Ishikawa (cell line): ENCODE measurements around the gene CACNA1C.

Source experiments
- CEBPB ChIP-seq: IDR thresholded peaks from 2 replicates; pipeline ENCODE4 v1.6.1; 2012
- CREB1 ChIP-seq: IDR thresholded peaks from 2 replicates; pipeline ENCODE4 v1.6.1; 2012; ENCODE audit warnings: low read depth
- EGR1 ChIP-seq: IDR thresholded peaks from 2 replicates; pipeline ENCODE4 v1.6.1; 2012
- EP300 ChIP-seq: IDR thresholded peaks from 2 replicates; pipeline ENCODE4 v1.6.1; 2012; ENCODE audit warnings: borderline replicate concordance
- FOXM1 ChIP-seq: IDR thresholded peaks from 2 replicates; pipeline ENCODE4 v1.6.1; 2012; ENCODE audit warnings: low read depth, borderline replicate concordance
- NFIC ChIP-seq: IDR thresholded peaks from 2 replicates; pipeline ENCODE4 v1.6.1; 2012
- RAD21 ChIP-seq: IDR thresholded peaks from 2 replicates; pipeline ENCODE4 v1.6.1; 2012; ENCODE audit warnings: low read depth
- TAF1 ChIP-seq: IDR thresholded peaks from 2 replicates; pipeline ENCODE4 v1.6.1; 2012; ENCODE audit warnings: low read depth, mild to moderate bottlenecking
- YY1 ChIP-seq: IDR thresholded peaks from 2 replicates; pipeline ENCODE4 v1.6.1; 2012; ENCODE audit warnings: low read depth
- ZBTB7A ChIP-seq: IDR thresholded peaks from 2 replicates; pipeline ENCODE4 v1.6.1; 2012; ENCODE audit warnings: low read depth
- TF ChIP-seq, protein P1 (sequence below): IDR thresholded peaks from 2 replicates; pipeline ENCODE4 v1.6.1; 2012; ENCODE audit warnings: low read depth, mild to moderate bottlenecking

DNA sequence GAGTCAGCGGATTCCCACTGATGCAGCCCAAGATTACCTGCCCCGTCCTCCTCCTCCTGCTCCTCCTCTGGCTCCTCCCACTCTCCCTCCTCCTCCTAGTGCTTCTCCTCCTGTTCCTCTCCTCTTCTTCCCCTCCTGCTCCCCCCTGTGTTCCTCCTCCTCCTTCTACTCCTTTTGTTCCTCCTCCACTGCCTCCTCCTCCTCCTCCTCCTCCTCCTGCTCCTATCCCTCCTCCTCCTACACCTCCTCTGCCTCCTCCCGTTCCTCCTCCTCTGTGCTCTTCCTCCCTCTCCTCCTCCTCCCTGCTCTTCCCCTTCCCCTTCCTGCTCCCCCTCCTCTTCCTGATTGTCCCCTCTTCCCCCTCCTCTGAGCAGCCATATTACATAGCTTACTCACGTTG, 141.3 kb downstream of the CACNA1C start:
- TF ChIP-seq EP300 (no peak), YY1 (no peak), TAF1 (no peak), NFIC (no peak), CEBPB (no peak), CREB1 (no peak), ZBTB7A (no peak), RAD21 (no peak), FOXM1 (no peak), EGR1 (no peak)
- TF ChIP-seq, protein P1, sequence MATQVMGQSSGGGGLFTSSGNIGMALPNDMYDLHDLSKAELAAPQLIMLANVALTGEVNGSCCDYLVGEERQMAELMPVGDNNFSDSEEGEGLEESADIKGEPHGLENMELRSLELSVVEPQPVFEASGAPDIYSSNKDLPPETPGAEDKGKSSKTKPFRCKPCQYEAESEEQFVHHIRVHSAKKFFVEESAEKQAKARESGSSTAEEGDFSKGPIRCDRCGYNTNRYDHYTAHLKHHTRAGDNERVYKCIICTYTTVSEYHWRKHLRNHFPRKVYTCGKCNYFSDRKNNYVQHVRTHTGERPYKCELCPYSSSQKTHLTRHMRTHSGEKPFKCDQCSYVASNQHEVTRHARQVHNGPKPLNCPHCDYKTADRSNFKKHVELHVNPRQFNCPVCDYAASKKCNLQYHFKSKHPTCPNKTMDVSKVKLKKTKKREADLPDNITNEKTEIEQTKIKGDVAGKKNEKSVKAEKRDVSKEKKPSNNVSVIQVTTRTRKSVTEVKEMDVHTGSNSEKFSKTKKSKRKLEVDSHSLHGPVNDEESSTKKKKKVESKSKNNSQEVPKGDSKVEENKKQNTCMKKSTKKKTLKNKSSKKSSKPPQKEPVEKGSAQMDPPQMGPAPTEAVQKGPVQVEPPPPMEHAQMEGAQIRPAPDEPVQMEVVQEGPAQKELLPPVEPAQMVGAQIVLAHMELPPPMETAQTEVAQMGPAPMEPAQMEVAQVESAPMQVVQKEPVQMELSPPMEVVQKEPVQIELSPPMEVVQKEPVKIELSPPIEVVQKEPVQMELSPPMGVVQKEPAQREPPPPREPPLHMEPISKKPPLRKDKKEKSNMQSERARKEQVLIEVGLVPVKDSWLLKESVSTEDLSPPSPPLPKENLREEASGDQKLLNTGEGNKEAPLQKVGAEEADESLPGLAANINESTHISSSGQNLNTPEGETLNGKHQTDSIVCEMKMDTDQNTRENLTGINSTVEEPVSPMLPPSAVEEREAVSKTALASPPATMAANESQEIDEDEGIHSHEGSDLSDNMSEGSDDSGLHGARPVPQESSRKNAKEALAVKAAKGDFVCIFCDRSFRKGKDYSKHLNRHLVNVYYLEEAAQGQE, result no peak
